GM06990 (cell line): ENCODE measurements around the gene CAMK1D.

Experiments used
- DNase-seq: peaks from one replicate; pipeline ENCODE4 v3.0.0-alpha.2; 2011; ENCODE audit not compliant: insufficient read length; ENCODE audit errors: extremely low read depth
- H3K27me3 ChIP-seq: replicated peaks from 2 replicates; pipeline ENCODE4 v1.6.0; 2011; ENCODE audit warnings: low read length; ENCODE audit not compliant: control insufficient read depth, insufficient read depth
- H3K36me3 ChIP-seq: 2 replicates; pipeline ENCODE4 v1.5.1; 2011; ENCODE audit warnings: low read length; ENCODE audit not compliant: control insufficient read depth, insufficient read depth
- H3K4me3 ChIP-seq: replicated peaks from 2 replicates; pipeline ENCODE4 v1.5.1; 2011; ENCODE audit warnings: low read depth, mild to moderate bottlenecking, control low read depth, low read length
- CTCF ChIP-seq: IDR thresholded peaks from 2 replicates; pipeline ENCODE4 v1.5.1; 2011; ENCODE audit warnings: low read length, control low read depth, mild to moderate bottlenecking, inconsistent platforms; ENCODE audit not compliant: insufficient read depth, poor library complexity, severe bottlenecking

CAMK1D gene

GRCh38 chr10:12665501-12665900 lies 316.2 kb downstream of the CAMK1D start:
- no peak for TF ChIP-seq CTCF
- Histone ChIP-seq H3K4me3 (no peak overlapping the region), H3K36me3 (peaks cover 3% of the 10 kb centered on the region), H3K27me3 (no peaks in the 10 kb centered on the region)
- no peak for DNase-seq

DNA sequence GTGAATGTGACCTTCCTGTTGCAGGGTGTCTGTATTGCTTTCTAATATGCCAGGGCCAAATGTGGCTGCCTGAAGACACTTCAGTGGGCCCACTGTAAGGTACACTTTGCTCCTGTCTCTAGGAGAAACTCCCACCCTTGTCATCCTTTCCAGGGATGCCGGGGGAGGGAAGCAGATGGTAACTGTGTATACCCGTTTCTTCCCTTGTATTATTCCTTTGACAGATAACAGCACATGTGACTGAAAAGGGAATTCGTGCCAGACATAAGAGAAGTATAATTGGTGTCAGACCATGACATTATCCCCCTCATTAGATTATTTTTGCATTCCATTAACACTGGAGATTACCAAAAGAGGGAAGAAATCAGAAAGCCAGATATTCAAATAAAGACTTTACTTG lies 317.7 kb downstream of the CAMK1D start:
- TF ChIP-seq CTCF, result no peak
- Histone ChIP-seq H3K27me3 (no peaks in the 10 kb centered on the region), H3K4me3 (no peak overlapping the region), H3K36me3 (peaks cover 3% of the 10 kb centered on the region)
- DNase-seq, result no peak

- Histone ChIP-seq H3K4me3 (no peak overlapping the region), H3K27me3 (no peaks in the 10 kb centered on the region), H3K36me3 (peaks cover 3% of the 10 kb centered on the region)
- no peak for DNase-seq
- TF ChIP-seq CTCF, result no peak
These were observed 319.3 kb downstream of the CAMK1D start for GRCh38 chr10:12668634-12669033.

- peaks cover 3% of the 10 kb centered on the region for H3K36me3 ChIP-seq
- DNase-seq, result no peak
- no peaks in the 10 kb centered on the region for H3K27me3 ChIP-seq
- H3K4me3 ChIP-seq, result no peak overlapping the region
- no peak for TF ChIP-seq CTCF
These were observed 320.7 kb downstream of the CAMK1D start for GRCh38 chr10:12670004-12670403.

- TF ChIP-seq CTCF, result no peak
- DNase-seq, result no peak
- no peaks in the 10 kb centered on the region for H3K27me3 ChIP-seq
- no peak overlapping the region for H3K4me3 ChIP-seq
- no peaks in the 10 kb centered on the region; the same call in 1 of the 2 replicates for H3K36me3 ChIP-seq
These were observed 325.8 kb downstream of the CAMK1D start for GRCh38 chr10:12675186-12675585.

DNA sequence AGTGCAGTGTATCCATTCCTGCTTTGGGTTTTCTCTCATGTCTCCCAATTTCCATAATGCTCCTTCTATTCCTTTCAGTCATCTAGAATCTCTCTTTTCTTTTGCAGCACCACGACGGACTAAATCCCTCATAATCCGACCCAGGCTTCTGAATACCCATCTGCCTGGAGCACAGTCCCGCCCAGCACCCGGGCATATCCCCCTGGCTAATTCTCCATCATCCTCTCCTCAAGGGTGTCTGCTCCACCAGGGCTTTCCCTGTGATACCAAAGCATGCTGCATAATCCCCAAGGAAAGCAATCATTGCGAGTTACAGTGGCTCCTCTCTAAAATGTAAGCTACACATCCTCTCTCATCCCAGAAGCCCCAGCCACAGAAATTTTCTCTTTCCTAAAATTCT lies 330.3 kb downstream of the CAMK1D start:
- TF ChIP-seq CTCF, result no peak
- no peak for DNase-seq
- H3K4me3 ChIP-seq, result no peak overlapping the region
- H3K27me3 ChIP-seq, result no peaks in the 10 kb centered on the region
- no peaks in the 10 kb centered on the region; the same call in 1 of the 2 replicates for H3K36me3 ChIP-seq
